Skeletal muscle satellite cell (primary cell): Measurements from ENCODE around the gene LRIT2.

Experiments used
- H3K27me3 ChIP-seq: 2 replicates; pipeline ENCODE4 v1.7.0; 2013; ENCODE audit warnings: low read length; ENCODE audit not compliant: control insufficient read depth, insufficient read depth
- H3K36me3 ChIP-seq: 2 replicates; pipeline ENCODE4 v1.7.0; 2013; ENCODE audit warnings: mild to moderate bottlenecking, control low read depth, low read length; ENCODE audit not compliant: insufficient read depth
- H3K4me1 ChIP-seq: 2 replicates; pipeline ENCODE4 v1.7.0; 2013; ENCODE audit warnings: low read length; ENCODE audit not compliant: control insufficient read depth, insufficient read depth
- H3K4me2 ChIP-seq: 2 replicates; pipeline ENCODE4 v1.7.0; 2013; ENCODE audit warnings: mild to moderate bottlenecking, low read length
- H3K4me3 ChIP-seq: 2 replicates; pipeline ENCODE4 v1.7.0; 2013; ENCODE audit warnings: low read length
- H3K9ac ChIP-seq: 2 replicates; pipeline ENCODE4 v1.7.0; 2013; ENCODE audit warnings: mild to moderate bottlenecking, low read depth, low read length, moderate library complexity
- H3K9me3 ChIP-seq: replicated peaks from 2 replicates; pipeline ENCODE4 v1.7.0; 2013; ENCODE audit warnings: mild to moderate bottlenecking, control low read depth, low read length

Gene LRIT2

DNA sequence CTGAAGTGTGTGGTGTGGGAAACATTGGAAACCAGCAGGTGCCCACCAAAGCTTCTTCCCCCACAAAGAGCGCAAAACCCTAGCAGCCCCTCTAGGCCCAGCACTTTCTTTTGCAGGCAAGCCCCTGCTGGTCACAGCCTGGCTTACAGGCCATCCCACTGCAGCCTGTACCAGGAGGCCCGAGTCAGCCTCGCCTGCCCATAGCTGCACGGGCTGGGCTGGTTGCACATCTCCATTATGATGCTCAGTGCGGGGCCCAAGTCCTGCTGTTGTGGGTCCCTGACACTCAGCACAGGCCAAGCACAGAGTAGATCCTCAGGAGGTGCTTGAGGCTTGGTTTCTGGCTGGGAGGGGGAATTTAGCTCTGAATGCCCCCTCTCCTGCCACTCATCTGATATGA is 23.0 kb downstream of the LRIT2 start:
- no peak overlapping the region for H3K9ac ChIP-seq
- H3K4me1 ChIP-seq = no peaks in the 10 kb centered on the region
- no peak overlapping the region for H3K4me2 ChIP-seq
- no peaks in the 10 kb centered on the region for H3K9me3 ChIP-seq
- H3K36me3 ChIP-seq = no peaks in the 10 kb centered on the region
- no peak overlapping the region for H3K4me3 ChIP-seq
- H3K27me3 ChIP-seq = peaks cover 23% of the 10 kb centered on the region

DNA sequence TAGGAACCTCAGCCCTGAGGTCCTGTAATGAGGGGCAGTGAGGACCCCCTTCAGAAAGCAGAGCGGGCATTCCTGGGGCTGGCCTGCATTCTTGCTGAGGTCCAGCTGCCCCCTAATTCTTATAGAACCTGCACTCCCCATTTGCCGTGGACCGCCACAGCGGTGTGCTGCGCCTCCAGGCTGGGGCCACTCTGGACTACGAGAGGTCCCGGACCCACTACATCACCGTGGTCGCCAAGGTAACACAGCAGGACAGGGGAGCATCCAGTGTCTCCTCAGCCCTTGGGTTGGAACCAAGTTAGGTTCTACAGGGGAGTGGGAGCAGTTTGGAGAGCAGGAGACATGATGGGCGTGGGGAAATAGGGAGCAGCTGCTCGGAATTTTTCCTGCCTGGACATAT is 23.7 kb downstream of the LRIT2 start:
- peaks cover 24% of the 10 kb centered on the region for H3K27me3 ChIP-seq
- H3K9me3 ChIP-seq = no peaks in the 10 kb centered on the region
- no peaks in the 10 kb centered on the region for H3K4me1 ChIP-seq
- no peak overlapping the region for H3K4me3 ChIP-seq
- H3K9ac ChIP-seq = no peak overlapping the region
- no peak overlapping the region for H3K4me2 ChIP-seq
- H3K36me3 ChIP-seq = no peaks in the 10 kb centered on the region

DNA sequence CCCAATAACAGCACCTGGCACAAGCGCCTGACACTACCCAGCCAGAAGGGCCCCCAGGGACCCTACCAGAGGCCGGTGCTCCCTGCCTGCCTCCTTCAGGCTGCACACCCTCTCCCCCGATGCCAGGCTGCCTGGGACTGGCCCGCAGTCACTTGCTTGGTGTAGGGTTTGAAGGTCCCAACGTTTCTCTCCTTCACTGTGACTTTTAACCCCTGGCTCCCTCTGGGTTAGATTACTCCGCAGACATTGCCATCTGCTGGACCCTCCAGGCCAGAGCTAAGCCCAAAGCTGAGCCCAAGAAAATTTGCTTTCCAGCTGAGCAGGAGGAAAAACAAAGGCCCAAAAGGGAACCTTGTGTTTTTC is 24.1 kb downstream of the LRIT2 start:
- H3K4me1 ChIP-seq = no peaks in the 10 kb centered on the region
- H3K36me3 ChIP-seq = no peaks in the 10 kb centered on the region
- H3K27me3 ChIP-seq = peaks cover 29% of the 10 kb centered on the region

DNA sequence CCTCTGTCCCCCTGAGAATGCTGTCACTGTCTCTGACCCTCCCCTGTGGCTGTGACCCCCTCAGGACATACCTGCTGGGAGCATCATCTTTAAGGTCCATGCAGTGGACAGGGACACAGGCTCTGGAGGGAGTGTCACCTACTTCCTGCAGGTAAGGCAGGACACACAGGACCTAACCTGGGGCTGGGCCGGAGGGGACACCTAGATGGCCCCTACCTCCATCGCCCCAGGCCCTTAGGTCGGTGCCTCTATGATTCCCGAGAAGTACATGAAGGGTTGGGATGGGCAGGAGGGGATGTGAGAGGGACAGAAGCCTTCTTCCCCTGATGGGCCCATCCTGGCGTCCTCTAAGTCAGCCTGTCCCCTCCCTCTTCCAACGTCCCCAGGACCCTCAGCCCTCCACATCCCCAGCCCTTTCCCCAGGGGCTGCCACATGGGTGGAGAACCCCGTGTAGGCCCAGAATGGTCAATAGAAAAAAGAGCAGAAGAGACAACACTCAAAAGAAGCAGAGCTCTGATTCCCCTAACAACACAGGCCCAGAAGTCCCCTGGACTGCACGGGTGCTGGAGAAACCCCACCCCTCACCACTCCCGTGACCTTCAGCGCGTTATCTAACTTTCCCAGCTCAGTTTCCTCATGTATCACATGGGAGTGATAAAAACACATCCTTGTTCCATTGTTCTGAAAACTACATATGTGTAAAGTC is 24.7 kb downstream of the LRIT2 start:
- no peak overlapping the region for H3K4me2 ChIP-seq
- H3K4me1 ChIP-seq = no peaks in the 10 kb centered on the region
- no peak overlapping the region for H3K4me3 ChIP-seq
- H3K9me3 ChIP-seq = no peaks in the 10 kb centered on the region
- H3K27me3 ChIP-seq = peaks cover 34% of the 10 kb centered on the region
- H3K9ac ChIP-seq = no peak overlapping the region
- no peaks in the 10 kb centered on the region for H3K36me3 ChIP-seq

More for the DNA sequence above, 24.1 kb downstream of the LRIT2 start:
- Histone ChIP-seq H3K9ac (no peak overlapping the region), H3K9me3 (no peaks in the 10 kb centered on the region), H3K4me3 (no peak overlapping the region), H3K4me2 (no peak overlapping the region)

DNA sequence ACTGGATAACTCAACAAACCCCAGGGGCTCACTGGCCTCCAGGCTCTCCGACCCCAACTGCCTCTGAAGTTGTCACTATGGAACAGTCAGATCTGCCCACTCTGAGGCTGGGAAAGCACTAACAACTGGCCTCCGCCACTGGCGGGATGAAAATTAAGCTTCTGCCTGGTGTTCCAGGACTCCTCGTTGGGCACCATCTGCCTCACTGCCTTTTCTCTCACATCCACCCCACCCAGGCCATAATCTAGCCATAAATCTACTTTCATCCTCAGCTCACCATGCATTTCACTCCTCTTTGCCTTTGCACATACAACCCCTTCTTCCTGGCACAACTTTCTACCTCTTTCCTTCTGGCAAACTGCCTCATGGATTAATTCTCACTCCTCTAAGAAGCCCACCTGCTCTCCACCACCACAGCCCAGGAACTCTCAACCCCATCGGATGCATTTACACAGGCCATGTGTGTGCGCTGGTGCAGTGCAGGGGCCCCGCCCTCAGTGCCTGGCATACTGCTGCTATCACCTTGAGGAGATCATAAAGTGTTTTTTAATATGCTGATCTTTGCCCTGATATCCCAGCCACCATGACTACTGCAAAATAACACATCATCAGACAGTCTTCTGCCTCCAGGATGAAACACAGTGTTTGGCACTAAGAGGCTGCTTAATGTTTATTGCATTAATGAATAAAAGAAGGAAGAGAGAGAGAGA is 27.0 kb downstream of the LRIT2 start:
- H3K36me3 ChIP-seq = no peaks in the 10 kb centered on the region
- no peak overlapping the region for H3K4me3 ChIP-seq
- no peak overlapping the region for H3K9ac ChIP-seq
- no peak overlapping the region for H3K4me2 ChIP-seq
- H3K4me1 ChIP-seq = no peaks in the 10 kb centered on the region
- peaks cover 56% of the 10 kb centered on the region for H3K27me3 ChIP-seq
- H3K9me3 ChIP-seq = no peaks in the 10 kb centered on the region

DNA sequence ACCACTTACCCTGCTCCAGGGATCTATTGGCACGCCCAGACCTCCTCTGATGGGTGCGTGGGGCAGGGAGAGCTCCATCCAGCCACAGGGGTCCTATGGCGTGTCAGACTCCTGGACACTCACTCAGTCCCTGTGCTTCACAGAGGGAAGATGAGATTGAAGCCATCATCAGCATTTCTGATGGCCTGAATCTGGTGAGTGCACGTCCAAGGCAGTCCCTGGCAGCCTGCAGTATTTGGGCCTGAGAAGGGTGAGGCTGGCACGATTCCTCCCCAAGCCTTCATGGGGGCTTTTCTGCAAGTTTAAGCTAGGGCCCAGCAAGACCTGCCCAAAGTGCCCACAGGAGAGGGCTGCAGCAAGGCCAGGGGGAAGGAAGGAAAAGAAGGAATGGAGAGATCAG is 27.7 kb downstream of the LRIT2 start:
- H3K27me3 ChIP-seq = peaks cover 62% of the 10 kb centered on the region

DNA sequence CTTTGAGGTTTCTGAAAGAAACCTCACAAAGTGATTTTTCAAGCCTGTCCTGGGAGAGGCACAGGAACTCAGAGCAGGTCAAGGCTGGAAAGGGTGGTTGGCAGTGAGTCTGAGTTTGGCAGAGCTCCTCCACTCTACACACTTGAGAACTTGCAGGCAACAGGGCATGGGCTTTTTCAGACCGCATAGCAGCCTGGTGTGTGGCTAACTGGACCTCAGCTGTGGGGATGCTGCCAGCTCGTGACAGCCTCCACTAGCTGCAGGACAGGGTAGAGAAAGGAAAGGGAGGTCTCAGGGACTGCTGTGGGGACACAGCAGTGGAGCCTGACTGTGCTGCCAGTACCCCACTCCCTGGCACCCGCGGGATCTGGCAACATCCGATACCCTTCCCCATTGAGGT is 28.4 kb downstream of the LRIT2 start:
- no peak overlapping the region for H3K4me2 ChIP-seq
- H3K4me1 ChIP-seq = no peaks in the 10 kb centered on the region
- peaks cover 63% of the 10 kb centered on the region for H3K27me3 ChIP-seq
- no peaks in the 10 kb centered on the region for H3K36me3 ChIP-seq
- H3K9ac ChIP-seq = no peak overlapping the region
- H3K4me3 ChIP-seq = no peak overlapping the region
- no peaks in the 10 kb centered on the region for H3K9me3 ChIP-seq

More for the DNA sequence above, 27.7 kb downstream of the LRIT2 start:
- no peaks in the 10 kb centered on the region for H3K9me3 ChIP-seq
- H3K9ac ChIP-seq = no peak overlapping the region
- no peaks in the 10 kb centered on the region for H3K36me3 ChIP-seq
- no peaks in the 10 kb centered on the region for H3K4me1 ChIP-seq
- no peak overlapping the region for H3K4me2 ChIP-seq
- no peak overlapping the region for H3K4me3 ChIP-seq

DNA sequence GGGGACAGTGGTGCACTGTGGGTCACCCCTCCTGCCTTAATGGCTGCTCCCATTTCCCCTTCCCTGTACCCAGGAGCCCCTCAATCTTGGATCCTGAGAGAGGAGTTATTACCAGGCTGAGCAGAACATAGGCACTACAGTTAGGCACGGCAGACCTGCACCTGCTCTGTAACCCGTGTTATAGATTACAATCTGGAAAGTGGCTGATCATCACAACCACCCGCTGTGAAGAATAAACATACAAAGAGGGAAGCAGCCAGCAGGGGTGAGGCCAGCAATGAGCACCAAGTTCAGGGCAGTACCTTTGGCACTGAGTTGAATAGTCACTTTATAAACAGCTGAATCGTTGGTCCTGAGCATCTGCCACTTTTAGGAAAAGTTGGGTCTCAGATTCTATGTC is 29.3 kb downstream of the LRIT2 start:
- peaks cover 65% of the 10 kb centered on the region for H3K27me3 ChIP-seq
- H3K9ac ChIP-seq = no peak overlapping the region
- no peaks in the 10 kb centered on the region for H3K9me3 ChIP-seq
- H3K36me3 ChIP-seq = no peaks in the 10 kb centered on the region
- H3K4me2 ChIP-seq = no peak overlapping the region
- no peaks in the 10 kb centered on the region for H3K4me1 ChIP-seq
- H3K4me3 ChIP-seq = no peak overlapping the region

DNA sequence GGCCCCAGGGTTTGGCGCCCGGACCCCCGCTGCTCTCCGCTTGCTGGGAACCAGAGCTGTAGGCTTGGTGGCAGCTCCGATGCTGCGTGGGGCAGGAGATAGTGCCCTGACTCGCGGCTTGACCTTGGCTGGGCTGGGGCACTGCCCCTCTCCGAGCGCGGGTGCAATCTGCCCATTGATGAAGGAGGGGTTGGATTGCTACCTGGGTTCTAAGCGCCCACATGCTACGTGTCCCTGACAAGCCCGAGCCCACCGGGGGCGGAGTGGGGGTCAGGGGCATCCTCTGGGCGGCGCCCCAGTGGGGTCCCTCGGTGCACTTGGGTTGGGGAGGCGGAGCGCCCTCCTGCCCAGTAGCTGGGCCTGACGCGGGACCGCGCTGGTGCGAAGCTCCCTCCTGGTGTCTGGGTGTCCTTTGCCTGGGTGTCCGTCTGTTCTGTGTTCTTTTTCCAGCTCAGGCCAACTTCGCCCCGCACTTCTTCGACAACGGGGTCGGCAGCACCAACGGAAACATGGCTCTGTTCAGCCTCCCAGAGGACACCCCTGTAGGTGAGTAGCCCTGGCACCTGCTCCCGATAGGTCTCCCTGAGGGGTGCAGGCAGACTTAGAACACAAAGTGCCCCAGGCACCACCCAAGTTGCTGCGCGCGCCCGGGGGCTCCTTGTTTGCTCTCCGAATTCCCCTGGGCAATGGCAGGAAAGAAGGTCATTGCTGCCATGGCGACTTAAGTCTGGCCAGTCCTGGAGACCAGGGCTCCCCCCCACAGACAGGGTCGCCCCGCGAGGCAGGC is 30.1 kb downstream of the LRIT2 start:
- H3K4me1 ChIP-seq = no peaks in the 10 kb centered on the region
- no peaks in the 10 kb centered on the region for H3K9me3 ChIP-seq
- H3K36me3 ChIP-seq = no peaks in the 10 kb centered on the region
- H3K4me3 ChIP-seq = peak overlapping the region; percentile 56
- H3K4me2 ChIP-seq = peak overlapping the region; percentile 75
- no peak overlapping the region for H3K9ac ChIP-seq
- H3K27me3 ChIP-seq = peaks cover 59% of the 10 kb centered on the region

DNA sequence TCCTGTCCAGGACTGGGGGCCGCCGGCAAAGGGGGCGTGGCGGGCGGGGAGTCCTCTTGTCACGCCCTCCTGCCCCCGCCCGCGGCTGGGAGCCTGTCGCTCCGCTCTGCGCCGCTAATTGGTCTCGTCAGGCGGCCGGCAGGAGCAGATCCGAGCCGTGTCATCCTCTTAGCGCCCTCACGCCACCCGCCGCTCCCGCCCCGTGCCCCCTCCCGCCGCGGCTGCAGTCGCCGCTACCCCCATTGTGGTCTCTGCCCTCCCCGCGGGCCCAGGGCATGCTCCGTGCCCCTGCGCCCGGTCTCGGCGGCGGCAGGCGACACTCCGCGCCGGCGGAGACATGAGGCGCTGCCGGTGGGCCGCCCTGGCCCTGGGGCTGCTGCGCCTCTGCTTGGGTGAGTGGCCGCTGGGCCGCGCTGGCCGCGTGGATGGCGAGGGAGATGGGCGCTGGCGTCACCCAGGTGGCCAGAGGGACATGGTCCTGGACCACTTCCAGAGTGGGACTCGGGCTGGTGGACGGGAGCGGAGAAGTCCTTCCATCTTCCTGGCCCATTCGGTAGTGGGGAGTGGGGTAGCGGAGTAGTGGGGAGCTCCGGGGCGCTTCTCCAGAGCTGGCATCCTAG is 30.8 kb downstream of the LRIT2 start, which contains the start of gene CDHR1:
Gene CDHR1 (plus strand): TSS at position 114 of the 620 bp plus-strand sequence. CDS start 224 bp downstream, at position 338.
- H3K27me3 ChIP-seq = peaks cover 59% of the 10 kb centered on the region
- peak within 1 kb of the TSS; percentile 56 for H3K4me3 ChIP-seq
- no peaks in the 10 kb centered on the region for H3K36me3 ChIP-seq
- H3K4me1 ChIP-seq = no peaks in the 10 kb centered on the region
- H3K9ac ChIP-seq = no peak within 1 kb of the TSS
- H3K9me3 ChIP-seq = no peaks in the 10 kb centered on the region
- peak within 1 kb of the TSS; percentile 75 for H3K4me2 ChIP-seq

DNA sequence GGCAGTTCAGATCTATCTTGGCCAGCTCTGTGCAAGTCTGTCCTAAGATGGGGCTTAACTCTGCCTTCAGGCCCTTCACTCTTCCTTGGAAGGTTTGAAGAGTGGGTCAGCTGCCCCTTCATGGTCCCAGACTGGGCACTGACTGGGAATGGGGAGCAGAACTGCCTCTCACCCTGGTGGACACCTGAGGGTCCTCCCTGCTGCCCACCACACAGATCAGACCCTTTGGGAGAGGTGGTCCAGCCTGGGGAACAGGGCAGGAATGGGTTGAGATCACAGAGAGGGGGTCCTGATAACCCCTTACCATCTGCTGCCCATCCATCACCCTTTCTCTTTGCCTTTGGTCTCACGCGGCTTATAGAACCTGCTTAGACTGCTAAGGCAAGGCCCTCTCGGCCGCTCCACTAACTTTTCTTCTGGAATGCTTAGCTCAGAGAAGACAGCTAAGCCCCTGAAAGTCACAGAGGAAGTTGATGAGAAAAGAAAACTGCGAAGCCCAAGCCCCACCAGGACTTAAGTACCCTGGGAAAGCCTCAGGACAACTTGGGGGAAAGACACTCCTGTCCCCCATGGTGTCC is 31.4 kb downstream of the LRIT2 start:
- Histone ChIP-seq H3K4me3 (peak overlapping the region; percentile 56), H3K4me1 (no peaks in the 10 kb centered on the region), H3K9ac (no peak overlapping the region), H3K27me3 (peaks cover 62% of the 10 kb centered on the region), H3K36me3 (no peaks in the 10 kb centered on the region), H3K9me3 (no peaks in the 10 kb centered on the region), H3K4me2 (peak overlapping the region; percentile 75)
